Measurements from ENCODE around the gene UGT1A1.

The UGT1A1 gene

GRCh38 chr2:233813236-233814055 is 53.4 kb downstream of the UGT1A1 start:
- H3K4me3 ChIP-seq (ENCODE audit: low read depth, low read length) = no peak overlapping the region
- no peak for DNase-seq (ENCODE audit: low read depth, low spot score)
- no peak for TF ChIP-seq CTCF (IDR thresholded peaks at IDR 0.05; ENCODE audit: insufficient read depth, low read length, missing control alignments)
- POLR2A ChIA-PET = no interaction called here
- CTCF ChIA-PET = interaction anchor here (1.4 kb wide), 1 partner anchor 365 kb away, joined by 4 read pairs; no protein-coding TSS in a partner anchor

GRCh38 chr2:233814056-233814835 is 54.2 kb downstream of the UGT1A1 start:
- ChIA-PET CTCF (interaction anchor here (1.4 kb wide), 1 partner anchor 366 kb away, joined by 4 read pairs; no protein-coding TSS in a partner anchor), POLR2A (no interaction called here)
- no peak for TF ChIP-seq CTCF (IDR thresholded peaks at IDR 0.05; ENCODE audit: insufficient read depth, low read length, missing control alignments)
- H3K4me3 ChIP-seq (ENCODE audit: low read depth, low read length) = no peak overlapping the region
- DNase-seq (ENCODE audit: low read depth, low spot score) = no peak

GRCh38 chr2:233815861-233816260 is 55.8 kb downstream of the UGT1A1 start:
- no peak overlapping the region for H3K4me3 ChIP-seq (ENCODE audit: low read depth, low read length)
- no peak for TF ChIP-seq CTCF (IDR thresholded peaks at IDR 0.05; ENCODE audit: insufficient read depth, low read length, missing control alignments)
- ChIA-PET POLR2A (no interaction called here), CTCF (no interaction called here)
- DNase-seq (ENCODE audit: low read depth, low spot score) = no peak

- no peak for DNase-seq (ENCODE audit: low read depth, low spot score)
- POLR2A ChIA-PET = no interaction called here
- CTCF ChIA-PET = no interaction called here
- TF ChIP-seq CTCF (IDR thresholded peaks at IDR 0.05; ENCODE audit: insufficient read depth, low read length, missing control alignments) = no peak
- no peak overlapping the region for H3K4me3 ChIP-seq (ENCODE audit: low read depth, low read length)
Measured at GRCh38 chr2:233816334-233816733, 56.3 kb downstream of the UGT1A1 start.

- ChIA-PET POLR2A (no interaction called here), CTCF (no interaction called here)
- no peak overlapping the region for H3K4me3 ChIP-seq (ENCODE audit: low read depth, low read length)
- no peak for DNase-seq (ENCODE audit: low read depth, low spot score)
- no peak for TF ChIP-seq CTCF (IDR thresholded peaks at IDR 0.05; ENCODE audit: insufficient read depth, low read length, missing control alignments)
Measured at GRCh38 chr2:233816771-233817170, 56.7 kb downstream of the UGT1A1 start.

GRCh38 chr2:233817361-233817911 is 57.4 kb downstream of the UGT1A1 start:
- CTCF ChIA-PET = no interaction called here
- DNase-seq (ENCODE audit: low read depth, low spot score) = no peak
- H3K4me3 ChIP-seq (ENCODE audit: low read depth, low read length) = no peak overlapping the region
- no peak for TF ChIP-seq CTCF (IDR thresholded peaks at IDR 0.05; ENCODE audit: insufficient read depth, low read length, missing control alignments)
- POLR2A ChIA-PET = no interaction called here
